Upper lobe of right lung (tissue), 1 donor: ENCODE measurements around the gene OXER1. TPM values are rescaled to one million over a fixed set of nuclear protein-coding genes. Genes with fewer than 3 reads are reported as not detected.

Experiments used
- ATAC-seq: fragments of 200-7000 bp; cut with Tn5 transposase; one replicate; pipeline ENCODE4 v1.9.1; 2020; ENCODE audit warnings: mild to moderate bottlenecking, moderate library complexity
- DNase-seq: peaks from one replicate; pipeline ENCODE4 v3.0.0-alpha.2; 2020
- H3K27ac ChIP-seq: fragments of 200-600 bp; one replicate; pipeline ENCODE4 v1.8.0; 2022
- H3K27me3 ChIP-seq: fragments of 200-600 bp; one replicate; pipeline ENCODE4 v1.8.0; 2022; ENCODE audit warnings: mild to moderate bottlenecking
- H3K36me3 ChIP-seq: fragments of 200-600 bp; one replicate; pipeline ENCODE4 v1.8.0; 2022
- H3K4me1 ChIP-seq: fragments of 200-600 bp; one replicate; pipeline ENCODE4 v1.8.0; 2022
- H3K4me3 ChIP-seq: fragments of 200-600 bp; one replicate; pipeline ENCODE4 v1.8.0; 2022; ENCODE audit warnings: mild to moderate bottlenecking
- H3K9me3 ChIP-seq: fragments of 200-600 bp; one replicate; pipeline ENCODE4 v1.8.0; 2022
- CTCF ChIP-seq: fragments of 200-600 bp; IDR thresholded peaks from one replicate; pipeline ENCODE4 v1.8.0; 2022; ENCODE audit warnings: antibody characterized with exemption
- intact Hi-C: fragments of 100-400 bp; cut with DNase I; formaldehyde crosslinking; loops from one replicate; pipeline ENCODE4 v1.11.0; 2022
- total RNA-seq: library from RNA; stranded (reverse); fragmentation: NEBNext Ultra II Directional; extraction: Animal tissue kit (Norgen Biotek cat#: 25700); gene quantifications from one replicate; pipeline ENCODE4 v1.2.1, GENCODE V29; 2021
- donor health status: DM: no; HTN: yes; CAD: no; lungs with severe emphysema.

OXER1 gene
- total RNA-seq, 1 donor from 2014 or later, result 1.1 TPM

GRCh38 chr2:42767080-42767898 lies 3.4 kb upstream of the OXER1 start:
- no peak for TF ChIP-seq CTCF
- Histone ChIP-seq H3K4me1 (no peaks in the 10 kb centered on the region), H3K9me3 (no peaks in the 10 kb centered on the region), H3K27ac (no peak overlapping the region), H3K36me3 (no peaks in the 10 kb centered on the region), H3K4me3 (no peak overlapping the region), H3K27me3 (no peaks in the 10 kb centered on the region)
- DNase-seq, result no peak
- ATAC-seq, result no peak
- intact Hi-C loops, result no loop called here

GRCh38 chr2:42765686-42766085 lies 1.8 kb upstream of the OXER1 start:
- Histone ChIP-seq H3K4me3 (no peak overlapping the region), H3K36me3 (no peaks in the 10 kb centered on the region), H3K4me1 (no peaks in the 10 kb centered on the region), H3K27me3 (no peaks in the 10 kb centered on the region), H3K9me3 (no peaks in the 10 kb centered on the region), H3K27ac (no peak overlapping the region)
- intact Hi-C loops, result no loop called here
- TF ChIP-seq CTCF, result no peak
- no peak for ATAC-seq
- DNase-seq, result no peak

DNA sequence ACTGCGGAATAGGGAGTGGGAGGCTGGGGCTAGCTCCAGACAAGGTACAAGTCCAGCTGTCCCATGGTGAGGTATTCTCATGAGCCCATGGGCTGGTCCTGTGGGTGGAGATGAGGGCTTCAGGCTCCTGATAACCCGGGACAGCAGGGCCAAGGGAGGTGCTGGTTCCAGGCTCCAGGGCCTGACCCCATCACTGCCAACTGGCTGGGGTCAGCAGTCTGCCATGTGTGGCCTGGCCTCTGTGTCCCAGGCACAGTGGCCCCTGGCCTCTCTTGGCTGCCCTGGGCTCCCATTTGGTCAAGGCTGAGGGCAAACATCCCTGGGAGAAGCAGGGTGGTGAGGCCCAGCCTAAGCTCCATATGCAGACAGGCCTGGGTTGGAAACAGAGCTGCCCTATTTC lies 966 bp upstream of the OXER1 start:
- no peak overlapping the region for H3K4me3 ChIP-seq
- H3K36me3 ChIP-seq, result no peaks in the 10 kb centered on the region
- no peak overlapping the region for H3K27ac ChIP-seq
- TF ChIP-seq CTCF, result no peak
- DNase-seq, result no peak
- no peaks in the 10 kb centered on the region for H3K27me3 ChIP-seq
- ATAC-seq, result no peak
- H3K4me1 ChIP-seq, result no peaks in the 10 kb centered on the region
- intact Hi-C loops, result no loop called here
- H3K9me3 ChIP-seq, result no peaks in the 10 kb centered on the region

- no peak for TF ChIP-seq CTCF
- Histone ChIP-seq H3K27ac (no peak overlapping the region), H3K4me1 (no peaks in the 10 kb centered on the region), H3K9me3 (no peaks in the 10 kb centered on the region), H3K27me3 (no peaks in the 10 kb centered on the region), H3K36me3 (no peaks in the 10 kb centered on the region), H3K4me3 (no peak overlapping the region)
- DNase-seq (no peak), ATAC-seq (peak; percentile 5)
- intact Hi-C loops, result no loop called here
Measured at GRCh38 chr2:42762823-42763804, 821 bp downstream of the OXER1 start.

DNA sequence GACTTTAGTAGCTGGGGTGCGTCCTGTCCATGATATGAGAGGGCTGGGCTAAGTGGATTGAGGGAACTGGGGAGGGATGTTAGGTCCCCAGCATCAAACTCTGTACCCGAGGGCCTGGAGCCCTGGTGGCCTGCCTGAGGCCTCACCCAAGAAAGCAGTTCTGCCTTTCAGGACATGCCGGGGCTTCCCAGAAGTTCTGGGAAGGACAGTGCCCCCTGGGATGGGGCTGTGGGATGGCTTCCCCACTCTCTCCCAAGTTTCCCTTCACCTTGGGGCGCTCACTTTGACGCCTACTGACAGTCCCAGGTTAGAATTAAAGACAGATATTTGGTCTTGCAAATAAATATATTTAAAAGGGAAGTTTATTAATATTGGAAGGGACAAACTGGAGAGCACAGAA lies 1.8 kb downstream of the OXER1 start:
- no peak for DNase-seq

More for the DNA sequence above, 1.8 kb downstream of the OXER1 start:
- Histone ChIP-seq H3K27ac (no peak overlapping the region), H3K27me3 (no peaks in the 10 kb centered on the region), H3K36me3 (no peaks in the 10 kb centered on the region), H3K9me3 (no peaks in the 10 kb centered on the region), H3K4me1 (no peaks in the 10 kb centered on the region), H3K4me3 (no peak overlapping the region)
- ATAC-seq, result no peak
- no peak for TF ChIP-seq CTCF
- intact Hi-C loops, result no loop called here
